Spleen (tissue), 11 donors: Measurements from ENCODE around the gene CELF1. TPM values are rescaled to one million over a fixed set of nuclear protein-coding genes. Genes with fewer than 3 reads are reported as not detected.

Experiments
- DNase-seq: peaks from one replicate; pipeline ENCODE4 v3.0.0-alpha.2; 2020
- H3K27ac ChIP-seq, 8 donors: fragments of 200-600 bp; sonication (generic) in 7 of 8; 1 replicate in 4 of 8; 2 replicates in 4 of 8; pipeline versions ENCODE4 v1.5.0 to v1.8.0; 2016 to 2021; ENCODE audit warnings: inconsistent platforms in 4 of 8, mild to moderate bottlenecking in 4 of 8, moderate library complexity in 1 of 8
- H3K27me3 ChIP-seq, 7 donors: fragments of 200-600 bp; sonication (generic) in 6 of 7; replicated peaks in 1 of 7; 1 replicate in 4 of 7; 2 replicates in 3 of 7; pipeline versions ENCODE4 v1.5.0 to v1.8.0; 2016 to 2021; ENCODE audit warnings: inconsistent platforms in 3 of 7, mild to moderate bottlenecking in 1 of 7
- H3K36me3 ChIP-seq, 6 donors: fragments of 200-600 bp; sonication (generic) in 5 of 6; 1 replicate in 4 of 6; 2 replicates in 2 of 6; pipeline versions ENCODE4 v1.5.0 to v1.8.0; 2016 to 2021; ENCODE audit warnings: inconsistent platforms in 2 of 6
- H3K4me1 ChIP-seq, 6 donors: fragments of 200-600 bp; sonication (generic) in 5 of 6; 1 replicate in 3 of 6; 2 replicates in 3 of 6; pipeline versions ENCODE4 v1.5.0 to v1.8.0; 2016 to 2021; ENCODE audit warnings: inconsistent platforms in 3 of 6
- H3K4me3 ChIP-seq, 8 donors: fragments of 200-600 bp; sonication (generic) in 7 of 8; 1 replicate in 4 of 8; 2 replicates in 4 of 8; pipeline versions ENCODE4 v1.5.0 to v1.8.0; 2016 to 2021; ENCODE audit warnings: inconsistent platforms in 4 of 8, mild to moderate bottlenecking in 4 of 8, moderate library complexity in 2 of 8
- H3K9me3 ChIP-seq, 8 donors: fragments of 200-600 bp; sonication (generic) in 7 of 8; 1 replicate in 4 of 8; 2 replicates in 4 of 8; pipeline versions ENCODE4 v1.5.0 to v1.8.0; 2016 to 2021; ENCODE audit warnings: inconsistent platforms in 4 of 8
- POLR2A ChIP-seq, 3 donors: fragments of 450-650 bp; IDR thresholded peaks; one replicate each; pipeline ENCODE4 v1.5.1; 2017; ENCODE audit warnings: antibody characterized with exemption in 3 of 3, mild to moderate bottlenecking in 1 of 3
- POLR2AphosphoS5 ChIP-seq, 3 donors: sonication (generic); formaldehyde crosslinking; IDR thresholded peaks; one replicate each; pipeline ENCODE4 v1.5.1; 2017; ENCODE audit warnings: antibody characterized with exemption in 3 of 3
- WGBS, 5 donors: extraction: QIAGEN DNeasy Blood & Tissue Kit in 3 of 5; methylation state at CpG; one replicate each; pipeline versions ENCODE4 v1.1.5 to v1.1.7; 2013 to 2018; 5-methylcytosine and 5-hydroxymethylcytosine counted together
- intact Hi-C: fragments of 100-400 bp; cut with DNase I; formaldehyde crosslinking; loops from one replicate; pipeline ENCODE4 v1.15.0; 2023; ENCODE audit warnings: low total_unique reads
- polyA plus RNA-seq, 3 donors: library from polyadenylated mRNA; stranded (reverse); fragments of 200-250 nt; gene quantifications; one replicate each; pipeline ENCODE4 v1.2.1, GENCODE V29; 2013
- total RNA-seq, 7 donors: library from RNA; depleted of rRNA in 3 of 7; stranded (reverse); fragments of >200 nt in 3 of 7; fragmentation: NEBNext Ultra II Directional in 4 of 7; extraction: Animal tissue kit (Norgen Biotek cat#: 25700) in 4 of 7; gene quantifications; one replicate each; pipeline versions ENCODE4 v1.1.0 to v1.2.1, GENCODE V29; 2016 to 2021
- TF ChIP-seq, protein P1 (sequence below), 11 experiments: fragments of 200-600 bp in 7 of 11; fragments of 450-650 bp in 4 of 11; sonication (generic) in 4 of 11; IDR thresholded peaks in 8 of 11; conservative IDR thresholded peaks in 3 of 11; 1 replicate in 7 of 11; 2 replicates in 4 of 11; pipeline versions ENCODE4 v1.4.0 to v1.8.0; 2016 to 2021; ENCODE audit warnings: antibody characterized with exemption in 11 of 11, inconsistent platforms in 4 of 11, mild to moderate bottlenecking in 1 of 11
- donor health status: healthy with polysubstance abuse.
- donor health status: DM: no; HTN: no; CAD: no; lungs with moderate emphysema.
- donor health status: DM: no; HTN: no; CAD: no.
- donor health status: Bipolar disorder and iron deficiency.
- donor health status: healthy.
- donor health status: DM: no; HTN: no; CAD: no.
- donor health status: DM: yes; HTN: yes; CAD: no.

Gene CELF1
- total and polyA plus RNA-seq, 10 donors: 18.5 to 171 (median 116) TPM

- peak; percentile 70 for DNase-seq
- Histone ChIP-seq H3K36me3 (no peaks in the 10 kb centered on the region), H3K4me3 (peak within 1 kb of the TSS in 6 of 8 donors; percentile 2 to 57 (median 17)), H3K9me3 (no peaks in the 10 kb centered on the region), H3K27ac (no peak within 1 kb of the TSS), H3K27me3 (peaks cover 0 to 56% (median 25%) of the 10 kb centered on the region in 7 donors), H3K4me1 (peaks cover 0 to 33% (median 18%) of the 10 kb centered on the region in 6 donors)
- intact Hi-C loops: no loop called here
- TF ChIP-seq, protein P1, sequence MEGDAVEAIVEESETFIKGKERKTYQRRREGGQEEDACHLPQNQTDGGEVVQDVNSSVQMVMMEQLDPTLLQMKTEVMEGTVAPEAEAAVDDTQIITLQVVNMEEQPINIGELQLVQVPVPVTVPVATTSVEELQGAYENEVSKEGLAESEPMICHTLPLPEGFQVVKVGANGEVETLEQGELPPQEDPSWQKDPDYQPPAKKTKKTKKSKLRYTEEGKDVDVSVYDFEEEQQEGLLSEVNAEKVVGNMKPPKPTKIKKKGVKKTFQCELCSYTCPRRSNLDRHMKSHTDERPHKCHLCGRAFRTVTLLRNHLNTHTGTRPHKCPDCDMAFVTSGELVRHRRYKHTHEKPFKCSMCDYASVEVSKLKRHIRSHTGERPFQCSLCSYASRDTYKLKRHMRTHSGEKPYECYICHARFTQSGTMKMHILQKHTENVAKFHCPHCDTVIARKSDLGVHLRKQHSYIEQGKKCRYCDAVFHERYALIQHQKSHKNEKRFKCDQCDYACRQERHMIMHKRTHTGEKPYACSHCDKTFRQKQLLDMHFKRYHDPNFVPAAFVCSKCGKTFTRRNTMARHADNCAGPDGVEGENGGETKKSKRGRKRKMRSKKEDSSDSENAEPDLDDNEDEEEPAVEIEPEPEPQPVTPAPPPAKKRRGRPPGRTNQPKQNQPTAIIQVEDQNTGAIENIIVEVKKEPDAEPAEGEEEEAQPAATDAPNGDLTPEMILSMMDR (IDR thresholded peaks at IDR 0.05 in 8 of 11, conservative IDR thresholded peaks at IDR 0.05 in 3 of 11): no peak
- TF ChIP-seq POLR2AphosphoS5 (IDR thresholded peaks at IDR 0.05) (no peak), POLR2A (IDR thresholded peaks at IDR 0.05) (no peak)
- WGBS, 5 donors: 4 to 8% (median 5%) methylated on average over 44 to 48 of the region's 48 CpGs
Measured at GRCh38 chr11:47593934-47594855, 41.3 kb upstream of the CELF1 start, which contains the start of gene C1QTNF4. TSS of gene C1QTNF4 (minus strand) at chr11:47594411. CDS start at chr11:47590810, 3,601 bp downstream.

DNA sequence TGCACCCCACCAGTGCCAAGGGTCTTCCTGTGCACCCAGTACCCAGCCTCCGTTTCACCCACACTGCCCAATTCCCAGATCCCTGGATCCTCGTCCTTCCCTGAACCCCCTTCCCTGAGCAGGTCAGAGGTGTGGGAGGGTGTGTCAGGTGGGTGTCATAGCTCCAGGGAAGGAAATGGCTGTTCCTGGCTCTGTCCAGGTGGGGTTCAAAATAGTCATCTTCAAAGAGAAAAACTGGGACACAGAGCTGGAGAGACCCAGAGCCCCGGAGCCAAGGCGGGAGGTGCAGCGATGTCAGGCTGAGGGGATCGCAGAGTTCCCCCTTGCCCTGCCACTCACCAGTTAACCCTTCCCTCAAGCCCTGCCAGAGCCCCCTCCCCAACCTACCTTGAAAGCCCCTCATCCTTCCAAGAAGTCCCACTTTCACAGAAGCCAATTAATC lies 40.6 kb upstream of the CELF1 start:
- intact Hi-C loops: no loop called here
- WGBS, 5 donors: 3 to 13% (median 6%) methylated on average over 6 of the region's 6 CpGs
- DNase-seq: peak; percentile 25
- Histone ChIP-seq H3K27ac (no peak overlapping the region), H3K9me3 (no peaks in the 10 kb centered on the region), H3K4me1 (peaks cover 0 to 33% (median 18%) of the 10 kb centered on the region in 6 donors), H3K27me3 (peaks cover 0 to 56% (median 25%) of the 10 kb centered on the region in 7 donors), H3K4me3 (peak overlapping the region in 1 of 8 donors; percentile 57), H3K36me3 (no peaks in the 10 kb centered on the region)
- TF ChIP-seq, protein P1 (IDR thresholded peaks at IDR 0.05 in 8 of 11, conservative IDR thresholded peaks at IDR 0.05 in 3 of 11): no peak
- TF ChIP-seq POLR2A (IDR thresholded peaks at IDR 0.05) (no peak), POLR2AphosphoS5 (IDR thresholded peaks at IDR 0.05) (no peak)

- intact Hi-C loops: no loop called here
- Histone ChIP-seq H3K4me3 (no peak overlapping the region), H3K36me3 (no peaks in the 10 kb centered on the region), H3K27me3 (peaks cover 0 to 56% (median 25%) of the 10 kb centered on the region in 7 donors), H3K9me3 (no peaks in the 10 kb centered on the region), H3K27ac (no peak overlapping the region), H3K4me1 (peaks cover 0 to 38% (median 18%) of the 10 kb centered on the region in 6 donors)
- TF ChIP-seq, protein P1 (IDR thresholded peaks at IDR 0.05 in 8 of 11, conservative IDR thresholded peaks at IDR 0.05 in 3 of 11): no peak
- TF ChIP-seq POLR2A (IDR thresholded peaks at IDR 0.05): no peak
- TF ChIP-seq POLR2AphosphoS5 (IDR thresholded peaks at IDR 0.05): no peak
- peak; percentile 11 for DNase-seq
- WGBS, 5 donors: 58 to 83% (median 62%) methylated on average over 2 of the region's 2 CpGs
Measured at GRCh38 chr11:47592970-47593369, 40.0 kb upstream of the CELF1 start.

GRCh38 chr11:47592251-47592650 lies 39.3 kb upstream of the CELF1 start:
- Histone ChIP-seq H3K36me3 (no peaks in the 10 kb centered on the region), H3K9me3 (no peaks in the 10 kb centered on the region), H3K4me3 (no peak overlapping the region), H3K27me3 (peaks cover 0 to 56% (median 25%) of the 10 kb centered on the region in 7 donors), H3K27ac (no peak overlapping the region), H3K4me1 (peaks cover 0 to 45% (median 18%) of the 10 kb centered on the region in 6 donors)
- TF ChIP-seq POLR2A (IDR thresholded peaks at IDR 0.05): no peak
- 37 to 48% (median 41%) methylated on average over 4 of the region's 4 CpGs for WGBS, 5 donors
- intact Hi-C loops: no loop called here
- peak; percentile 24 for DNase-seq
